Transverse colon (tissue), 4 donors: Measurements from ENCODE around the gene ALG9. TPM values are rescaled to one million over a fixed set of nuclear protein-coding genes. Genes with fewer than 3 reads are reported as not detected.

Experiments used
- DNase-seq: peaks from one replicate; pipeline ENCODE4 v3.0.0-alpha.2; 2019
- H3K27ac ChIP-seq, 4 donors: fragments of 200-600 bp; sonication (generic); 2 replicates each; pipeline ENCODE4 v1.5.1; 2016 to 2018; ENCODE audit warnings: inconsistent platforms in 4 of 4
- H3K27me3 ChIP-seq: fragments of 200-600 bp; sonication (generic); 2 replicates; pipeline ENCODE4 v1.5.1; 2017; ENCODE audit warnings: inconsistent platforms
- H3K36me3 ChIP-seq, 4 donors: fragments of 200-600 bp; sonication (generic); 2 replicates each; pipeline ENCODE4 v1.5.1; 2017 to 2019; ENCODE audit warnings: inconsistent platforms in 4 of 4
- H3K4me1 ChIP-seq, 4 donors: fragments of 200-600 bp; sonication (generic); 2 replicates each; pipeline ENCODE4 v1.5.1; 2017 to 2020; ENCODE audit warnings: inconsistent platforms in 4 of 4
- H3K4me3 ChIP-seq, 4 donors: fragments of 200-600 bp; sonication (generic); 1 replicate in 1 of 4; 2 replicates in 3 of 4; pipeline versions ENCODE4 v1.5.1 to v1.6.1; 2017 to 2019; ENCODE audit warnings: inconsistent platforms in 4 of 4
- H3K9me3 ChIP-seq, 2 donors: fragments of 200-600 bp; sonication (generic); 2 replicates each; pipeline ENCODE4 v1.5.1; 2017 to 2019; ENCODE audit warnings: inconsistent platforms in 2 of 2
- CTCF ChIP-seq, 5 experiments: fragments of 200-600 bp in 3 of 5; fragments of 450-650 bp in 2 of 5; sonication (generic) in 3 of 5; IDR thresholded peaks; 1 replicate in 2 of 5; 2 replicates in 3 of 5; pipeline ENCODE4 v1.5.1; 2016 to 2017; ENCODE audit warnings: antibody characterized with exemption in 5 of 5, inconsistent platforms in 3 of 5, mild to moderate bottlenecking in 2 of 5, moderate library complexity in 1 of 5
- EP300 ChIP-seq: sonication (generic); formaldehyde crosslinking; IDR thresholded peaks from one replicate; pipeline ENCODE4 v1.6.1; 2017; ENCODE audit warnings: antibody characterized with exemption, low read depth
- POLR2A ChIP-seq: fragments of 450-650 bp; IDR thresholded peaks from one replicate; pipeline ENCODE4 v1.6.1; 2016; ENCODE audit warnings: antibody characterized with exemption, mild to moderate bottlenecking, moderate library complexity
- POLR2AphosphoS5 ChIP-seq, 3 donors: sonication (generic); formaldehyde crosslinking; IDR thresholded peaks; one replicate each; pipeline ENCODE4 v1.6.1; 2016; ENCODE audit warnings: antibody characterized with exemption in 3 of 3
- WGBS, 2 donors: methylation state at CpG; one replicate each; pipeline ENCODE4 v1.1.5; 2018; ENCODE audit warnings: low coverage in 1 of 2; 5-methylcytosine and 5-hydroxymethylcytosine counted together
- in situ Hi-C, 4 donors: fragments of 200-750 bp; cut with MboI; loops; one replicate each; pipeline versions ENCODE4 v1.15.0 to v1.15.1; 2017; ENCODE audit warnings: low sequenced_read_pairs in 3 of 4, low pct_ligation_motif_present in 1 of 4, low pct_unique_long_range_greater_than_20kb in 1 of 4
- intact Hi-C: fragments of 100-400 bp; cut with DNase I; formaldehyde crosslinking; loops from one replicate; pipeline ENCODE4 v1.15.1; 2023; ENCODE audit warnings: low total_unique reads
- total RNA-seq, 4 donors: library from RNA; depleted of rRNA; stranded (reverse); fragments of >200 nt; gene quantifications; one replicate each; pipeline ENCODE4 v1.1.0, GENCODE V29; 2016

Gene ALG9
- 10 to 100 TPM; 18.4 to 51.1 (median 35.0) TPM for total RNA-seq

GRCh38 chr11:111870886-111871692 lies at the start of gene ALG9:
Gene ALG9 (minus strand): TSS chr11:111871581. CDS start chr11:111871482, 99 bp downstream.
- Histone ChIP-seq H3K27me3 (no peaks in the 10 kb centered on the region), H3K4me1 (peaks cover 0 to 14% (median 11%) of the 10 kb centered on the region in 4 donors), H3K27ac (peak within 1 kb of the TSS; percentile 89 to 96 (median 94)), H3K9me3 (no peaks in the 10 kb centered on the region), H3K4me3 (peak within 1 kb of the TSS; percentile 85 to 96 (median 94)), H3K36me3 (peaks cover 0 to 19% (median 8%) of the 10 kb centered on the region in 4 donors)
- TF ChIP-seq POLR2AphosphoS5 (IDR thresholded peaks at IDR 0.05) (peak; percentile 24 to 72 (median 38)), POLR2A (no peak), EP300 (no peak), CTCF (IDR thresholded peaks at IDR 0.05) (peak; percentile 31 to 78 (median 48))
- 0 to 1% methylated on average over 13 to 48 of the region's 51 CpGs for WGBS, 2 donors
- in situ Hi-C loops (loop anchor here in 2 of 4 donors (10.0 kb wide), 3 partner anchors 54 to 214 kb away; partner anchors contain the start of genes SDHD (in 1 of the 2) and TIMM8B (in 1 of the 2)), intact Hi-C loops (no loop called here)
- peak; percentile 84 for DNase-seq

GRCh38 chr11:111920908-111921307 lies 49.5 kb upstream of the ALG9 start:
- in situ Hi-C loops (loop anchor here in 2 of 4 donors (10.0 kb wide), 2 partner anchors 46 to 64 kb away; partner anchors contain the start of genes ALG9 (in 1 of the 2), CFAP68 (in 1 of the 2) and FDXACB1 (in 1 of the 2)), intact Hi-C loops (no loop called here)
- TF ChIP-seq EP300: no peak
- no peak for TF ChIP-seq CTCF (IDR thresholded peaks at IDR 0.05)
- TF ChIP-seq POLR2A: no peak
- no peak for TF ChIP-seq POLR2AphosphoS5 (IDR thresholded peaks at IDR 0.05)
- Histone ChIP-seq H3K27me3 (no peaks in the 10 kb centered on the region), H3K9me3 (no peaks in the 10 kb centered on the region), H3K27ac (no peak overlapping the region), H3K4me3 (no peak overlapping the region), H3K4me1 (peaks cover 2 to 49% (median 22%) of the 10 kb centered on the region in 4 donors), H3K36me3 (no peaks in the 10 kb centered on the region)
- 45 to 48% methylated on average over 2 of the region's 2 CpGs for WGBS, 2 donors
- no peak for DNase-seq

GRCh38 chr11:111918390-111919256 lies 47.2 kb upstream of the ALG9 start, which contains the start of gene C11orf52:
Gene C11orf52 (plus strand): TSS chr11:111918913. CDS start chr11:111918973, 60 bp downstream.
- TF ChIP-seq CTCF (IDR thresholded peaks at IDR 0.05): peak in 2 of 5 experiments; percentile 2 to 20
- TF ChIP-seq POLR2A: peak; percentile 66
- no peak for TF ChIP-seq EP300
- peak in 2 of 3 donors; percentile 72 to 75 for TF ChIP-seq POLR2AphosphoS5 (IDR thresholded peaks at IDR 0.05)
- in situ Hi-C loops: no loop called here
- no peaks in the 10 kb centered on the region for H3K27me3 ChIP-seq
- peak; percentile 81 for DNase-seq
- 43 to 49% methylated on average over 5 to 19 of the region's 19 CpGs for WGBS, 2 donors
- H3K27ac ChIP-seq: peak within 1 kb of the TSS; percentile 78 to 88 (median 84)
- H3K36me3 ChIP-seq: no peaks in the 10 kb centered on the region
- peak within 1 kb of the TSS in 3 of 4 donors; percentile 5 to 43 (median 12) for H3K4me3 ChIP-seq
- intact Hi-C loops: no loop called here
- no peaks in the 10 kb centered on the region for H3K9me3 ChIP-seq
- H3K4me1 ChIP-seq: peaks cover 2 to 44% (median 18%) of the 10 kb centered on the region in 4 donors
